ENCODE data around the gene KCNIP4. TPM values are rescaled to one million over a fixed set of nuclear protein-coding genes. Genes with fewer than 3 reads are reported as not detected.

KCNIP4 gene
- total RNA-seq, 4 donors from 2014 or later, result not detected

DNA sequence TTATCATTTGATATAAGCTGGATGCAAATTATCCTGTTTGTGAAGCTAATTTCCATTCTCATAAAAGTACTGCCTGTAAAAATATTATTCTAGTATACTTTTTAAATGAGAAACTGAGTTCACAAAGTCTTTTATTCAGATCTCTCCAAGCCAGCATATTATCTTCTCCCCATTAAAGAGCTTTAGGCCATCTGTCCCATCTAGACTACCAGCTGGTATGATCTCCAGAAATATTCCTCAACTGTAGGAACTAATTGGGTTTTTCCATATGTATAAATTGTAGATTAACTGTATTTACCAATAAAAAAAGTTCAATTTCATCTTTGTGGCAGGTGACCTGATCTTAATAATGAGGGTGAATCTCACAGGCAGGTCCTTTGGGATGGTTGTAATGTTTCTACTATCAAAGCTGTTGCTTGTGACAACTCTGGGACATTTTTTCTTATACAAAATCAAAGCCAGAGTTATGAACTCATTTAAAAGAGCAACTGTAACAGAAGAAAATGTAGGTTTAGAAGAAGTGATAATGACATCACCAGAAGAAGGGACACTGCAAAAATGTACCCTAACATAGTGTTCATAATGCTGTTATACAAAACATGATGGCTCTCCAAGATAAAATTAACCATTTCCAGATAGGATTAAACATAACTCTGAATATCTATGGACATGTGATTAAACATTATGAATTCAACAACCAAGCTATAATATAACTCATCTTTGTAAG is 132.8 kb downstream of the KCNIP4 start:
- no peaks in the 10 kb centered on the region for H3K4me1 ChIP-seq
- peaks cover 0 to 14% (median 0%) of the 10 kb centered on the region in 4 donors for H3K9me3 ChIP-seq
- no peaks in the 10 kb centered on the region for H3K36me3 ChIP-seq
- no peak overlapping the region for H3K4me3 ChIP-seq
- no peak overlapping the region for H3K27ac ChIP-seq
- TF ChIP-seq EP300 (IDR thresholded peaks at IDR 0.05), result no peak
- TF ChIP-seq POLR2A (IDR thresholded peaks at IDR 0.05), result no peak
- H3K27me3 ChIP-seq, result no peaks in the 10 kb centered on the region
- DNase-seq (ENCODE audit: low spot score in 2 of 2), result no peak

DNA sequence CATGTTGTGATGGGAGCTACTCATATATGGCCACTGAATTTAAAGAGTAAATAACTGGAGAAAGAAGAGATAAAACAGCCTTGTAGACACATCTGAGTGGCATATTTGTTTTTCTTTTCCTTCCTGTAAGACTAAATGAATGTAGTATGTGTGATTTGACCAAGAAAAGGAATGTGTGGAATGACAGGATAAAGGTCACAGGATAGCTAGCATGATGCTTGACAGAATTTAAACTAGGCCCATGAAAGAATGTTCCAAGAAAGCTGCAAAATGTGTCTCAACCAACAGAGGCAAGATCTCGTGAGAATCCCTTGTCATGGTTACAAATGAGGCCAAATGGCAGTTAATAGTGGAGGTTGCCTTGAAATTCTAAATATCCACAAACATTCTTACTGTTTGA is 137.0 kb downstream of the KCNIP4 start:
- no peaks in the 10 kb centered on the region for H3K4me1 ChIP-seq
- no peak overlapping the region for H3K4me3 ChIP-seq
- no peak for DNase-seq (ENCODE audit: low spot score in 2 of 2)
- H3K36me3 ChIP-seq, result no peaks in the 10 kb centered on the region
- no peak overlapping the region for H3K27ac ChIP-seq
- H3K27me3 ChIP-seq, result no peaks in the 10 kb centered on the region
- TF ChIP-seq EP300 (IDR thresholded peaks at IDR 0.05) (no peak), POLR2A (IDR thresholded peaks at IDR 0.05) (no peak)
- TF ChIP-seq, protein P1, sequence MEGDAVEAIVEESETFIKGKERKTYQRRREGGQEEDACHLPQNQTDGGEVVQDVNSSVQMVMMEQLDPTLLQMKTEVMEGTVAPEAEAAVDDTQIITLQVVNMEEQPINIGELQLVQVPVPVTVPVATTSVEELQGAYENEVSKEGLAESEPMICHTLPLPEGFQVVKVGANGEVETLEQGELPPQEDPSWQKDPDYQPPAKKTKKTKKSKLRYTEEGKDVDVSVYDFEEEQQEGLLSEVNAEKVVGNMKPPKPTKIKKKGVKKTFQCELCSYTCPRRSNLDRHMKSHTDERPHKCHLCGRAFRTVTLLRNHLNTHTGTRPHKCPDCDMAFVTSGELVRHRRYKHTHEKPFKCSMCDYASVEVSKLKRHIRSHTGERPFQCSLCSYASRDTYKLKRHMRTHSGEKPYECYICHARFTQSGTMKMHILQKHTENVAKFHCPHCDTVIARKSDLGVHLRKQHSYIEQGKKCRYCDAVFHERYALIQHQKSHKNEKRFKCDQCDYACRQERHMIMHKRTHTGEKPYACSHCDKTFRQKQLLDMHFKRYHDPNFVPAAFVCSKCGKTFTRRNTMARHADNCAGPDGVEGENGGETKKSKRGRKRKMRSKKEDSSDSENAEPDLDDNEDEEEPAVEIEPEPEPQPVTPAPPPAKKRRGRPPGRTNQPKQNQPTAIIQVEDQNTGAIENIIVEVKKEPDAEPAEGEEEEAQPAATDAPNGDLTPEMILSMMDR (IDR thresholded peaks at IDR 0.05), result no peak
- WGBS, 2 donors, result 35 to 41% methylated on average over 1 of the region's 1 CpG
- H3K9me3 ChIP-seq, result no peaks in the 10 kb centered on the region

DNA sequence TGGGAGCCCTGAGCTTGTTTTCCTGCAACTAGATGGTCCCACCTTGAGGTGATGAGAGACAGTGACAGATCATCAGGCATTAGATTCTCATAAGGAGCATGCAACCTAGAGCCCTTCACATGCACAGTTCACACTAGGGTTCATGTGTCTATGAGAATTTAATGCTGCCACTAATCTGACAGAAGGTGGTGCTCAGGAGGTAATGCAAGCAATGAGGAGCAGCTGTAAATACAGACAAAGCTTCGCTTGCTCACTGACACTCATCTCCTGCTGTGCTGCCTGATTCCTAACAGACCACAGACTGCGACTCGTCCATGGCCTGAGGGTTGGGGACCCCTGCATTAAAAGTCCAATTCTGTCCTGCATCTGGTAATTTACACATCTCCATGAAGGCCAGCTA is 141.6 kb downstream of the KCNIP4 start:
- Histone ChIP-seq H3K4me3 (no peak overlapping the region), H3K27ac (no peak overlapping the region), H3K4me1 (no peaks in the 10 kb centered on the region), H3K36me3 (no peaks in the 10 kb centered on the region), H3K27me3 (no peaks in the 10 kb centered on the region), H3K9me3 (no peaks in the 10 kb centered on the region)
- 68 to 87% methylated on average over 3 of the region's 3 CpGs for WGBS, 2 donors
- DNase-seq (ENCODE audit: low spot score in 2 of 2), result no peak
- TF ChIP-seq, protein P1 (IDR thresholded peaks at IDR 0.05), result no peak
- TF ChIP-seq EP300 (IDR thresholded peaks at IDR 0.05) (no peak), POLR2A (IDR thresholded peaks at IDR 0.05) (no peak)

DNA sequence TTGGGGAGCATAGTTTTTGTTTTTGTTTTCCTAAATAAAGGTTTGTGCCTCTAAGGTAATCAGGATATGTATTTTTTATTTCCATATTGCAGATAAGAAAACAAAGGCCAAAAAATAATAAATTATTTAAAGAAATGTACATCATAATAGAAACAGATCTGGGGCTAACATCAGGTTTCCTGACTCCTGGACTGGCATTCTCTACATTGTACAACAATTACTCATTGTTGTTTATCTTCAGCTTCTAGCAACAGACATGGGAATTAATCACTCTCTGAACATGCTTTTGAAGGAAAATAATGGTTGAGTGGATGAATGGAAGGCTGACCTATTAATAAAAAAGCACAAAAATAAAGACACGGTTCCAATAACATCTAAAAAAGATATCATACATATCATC is 146.2 kb downstream of the KCNIP4 start:
- no peak for DNase-seq (ENCODE audit: low spot score in 2 of 2)
- no peaks in the 10 kb centered on the region for H3K36me3 ChIP-seq
- H3K27ac ChIP-seq, result no peak overlapping the region
- TF ChIP-seq POLR2A (IDR thresholded peaks at IDR 0.05), result no peak
- TF ChIP-seq EP300 (IDR thresholded peaks at IDR 0.05), result no peak
- TF ChIP-seq, protein P1 (IDR thresholded peaks at IDR 0.05), result no peak
- H3K4me1 ChIP-seq, result no peaks in the 10 kb centered on the region
- H3K4me3 ChIP-seq, result no peak overlapping the region
- H3K9me3 ChIP-seq, result no peaks in the 10 kb centered on the region
- WGBS, 2 donors, result 24 to 29% methylated on average over 1 of the region's 1 CpG
- no peaks in the 10 kb centered on the region for H3K27me3 ChIP-seq

DNA sequence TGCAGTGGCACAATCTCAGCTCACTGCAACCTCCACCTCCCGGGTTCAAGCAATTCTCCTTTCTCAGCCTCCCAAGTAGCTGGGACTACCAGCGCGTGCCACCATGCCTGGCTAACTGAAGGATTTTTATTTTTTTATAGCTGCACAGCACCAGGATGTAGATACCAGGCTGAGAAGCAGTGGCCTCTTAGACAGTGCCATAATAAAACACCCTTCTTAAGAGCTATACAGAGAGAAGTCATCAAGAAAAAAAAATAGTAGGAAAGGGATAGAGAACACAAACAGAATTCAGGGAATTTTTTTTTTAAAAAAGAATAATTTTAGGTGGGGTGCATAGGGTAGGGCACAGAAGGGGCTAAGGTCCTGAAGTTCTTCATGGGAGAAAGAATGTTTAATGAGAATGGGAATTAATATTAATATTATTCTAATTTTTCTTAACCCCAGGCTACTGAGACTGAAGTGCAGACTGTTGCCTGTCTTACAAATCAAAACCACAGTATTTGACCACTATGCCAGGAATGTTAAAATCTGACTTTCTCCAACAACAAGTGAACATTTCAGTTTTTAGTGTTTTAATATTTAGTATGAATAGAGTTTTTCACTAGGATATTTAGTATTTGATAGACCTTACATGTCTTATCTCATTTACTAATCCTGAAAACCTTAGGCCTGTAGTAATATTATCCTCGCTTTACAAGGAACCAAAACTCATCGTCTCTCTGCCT is 146.7 kb downstream of the KCNIP4 start:
- no peaks in the 10 kb centered on the region for H3K36me3 ChIP-seq
- DNase-seq (ENCODE audit: low spot score in 2 of 2), result no peak

More for the DNA sequence above, 146.7 kb downstream of the KCNIP4 start:
- TF ChIP-seq, protein P1 (IDR thresholded peaks at IDR 0.05), result no peak
- TF ChIP-seq EP300 (IDR thresholded peaks at IDR 0.05), result no peak
- TF ChIP-seq POLR2A (IDR thresholded peaks at IDR 0.05), result no peak
- 86 to 93% methylated on average over 5 of the region's 5 CpGs for WGBS, 2 donors
- H3K4me1 ChIP-seq, result no peaks in the 10 kb centered on the region
- no peak overlapping the region for H3K27ac ChIP-seq
- H3K9me3 ChIP-seq, result no peaks in the 10 kb centered on the region
- no peak overlapping the region for H3K4me3 ChIP-seq
- no peaks in the 10 kb centered on the region for H3K27me3 ChIP-seq

Measured in tibial nerve (tissue), 4 donors.